ENCODE measurements around the gene GPATCH2.
A peak's percentile ranks its signal among the peaks of the same experiment; 100 is the strongest.
"Not testable (repeated sequence)": the region's sequence is repeated elsewhere in the genome, so short reads cannot be mapped to it uniquely, and the experiment has no call there.

The GPATCH2 gene

DNA sequence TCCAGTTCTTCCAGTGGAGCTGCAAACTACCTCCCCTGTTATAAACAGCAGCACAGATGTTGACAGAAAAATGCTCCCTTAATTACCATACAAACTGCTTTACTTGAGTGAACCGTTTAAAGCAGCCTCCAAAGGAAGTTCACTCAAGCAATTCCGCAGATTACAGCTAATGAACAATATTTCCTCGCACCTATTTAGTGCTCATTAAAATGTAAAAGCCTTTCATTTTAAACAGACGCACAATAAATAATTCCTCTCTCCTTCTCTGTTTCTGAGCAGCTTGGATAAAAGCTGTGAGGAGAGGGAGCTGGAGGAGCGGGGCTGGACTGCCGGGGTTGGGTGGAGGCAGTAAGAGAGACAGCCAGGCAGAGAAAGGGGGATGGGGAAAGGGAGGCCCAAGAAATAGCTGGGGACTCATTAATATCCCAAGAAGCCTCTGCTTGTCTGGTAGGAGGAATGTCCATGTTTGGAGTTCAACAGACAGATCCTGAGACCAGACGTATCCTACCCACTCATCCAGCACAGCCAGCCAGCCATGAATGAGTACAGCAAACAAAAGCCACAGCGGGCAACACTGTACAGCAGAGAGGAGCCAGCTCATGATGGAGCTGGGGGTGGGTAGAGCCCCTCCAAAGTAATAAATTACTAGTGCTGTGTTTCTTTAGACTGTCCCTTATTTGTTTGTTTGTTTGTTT lies 227.7 kb downstream of the GPATCH2 start:
- no peak overlapping the region for H3K27ac ChIP-seq
- no peak for TF ChIP-seq CTCF (conservative IDR thresholded peaks at IDR 0.05)
- no peak for TF ChIP-seq ZFX (IDR thresholded peaks at IDR 0.05)

GRCh38 chr1:217402301-217402700 lies 228.6 kb downstream of the GPATCH2 start:
- TF ChIP-seq CTCF (conservative IDR thresholded peaks at IDR 0.05) (no peak), ZFX (IDR thresholded peaks at IDR 0.05) (no peak)

GRCh38 chr1:217393896-217394295 lies 237.0 kb downstream of the GPATCH2 start:
- H3K27ac ChIP-seq, result no peak overlapping the region
- TF ChIP-seq ZFX (IDR thresholded peaks at IDR 0.05), result no peak
- peak; percentile 19; the same call in 1 of the 2 replicates for TF ChIP-seq CTCF (conservative IDR thresholded peaks at IDR 0.05)

More at GRCh38 chr1:217402301-217402700, 228.6 kb downstream of the GPATCH2 start:
- H3K27ac ChIP-seq, result no peak overlapping the region

- H3K27ac ChIP-seq, result no peak overlapping the region
- TF ChIP-seq ZFX (IDR thresholded peaks at IDR 0.05) (no peak), CTCF (conservative IDR thresholded peaks at IDR 0.05) (no peak)
Measured at GRCh38 chr1:217392441-217392840, 238.4 kb downstream of the GPATCH2 start.

GRCh38 chr1:217389895-217390294 lies 241.0 kb downstream of the GPATCH2 start:
- H3K27ac ChIP-seq, result no peak overlapping the region
- no peak for TF ChIP-seq CTCF (conservative IDR thresholded peaks at IDR 0.05)
- TF ChIP-seq ZFX (IDR thresholded peaks at IDR 0.05), result no peak

DNA sequence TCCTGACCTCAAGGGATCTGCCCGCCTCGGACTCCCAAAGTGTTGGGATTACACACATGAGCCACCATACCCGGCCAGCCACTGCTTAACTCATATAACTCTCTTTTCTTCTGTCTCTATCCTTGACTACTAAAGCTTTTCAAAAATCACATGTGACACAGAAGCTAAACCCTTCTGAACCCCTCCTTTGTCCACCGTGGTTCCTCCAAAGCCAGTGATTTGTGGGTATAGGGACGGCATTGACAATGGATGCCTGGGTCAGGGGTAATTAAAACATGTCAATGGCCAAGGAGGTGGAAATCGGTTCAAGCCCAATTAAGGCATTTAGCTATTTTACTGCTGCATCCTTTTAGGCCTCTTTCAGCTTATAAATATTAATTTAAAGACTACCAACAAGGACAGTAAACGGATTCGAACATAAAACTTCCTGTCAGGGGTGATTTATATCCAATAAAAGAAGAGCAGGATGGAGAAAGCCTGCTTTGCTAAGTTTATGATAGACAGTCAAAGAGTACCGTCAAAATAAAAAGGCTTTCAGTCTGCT lies 242.3 kb downstream of the GPATCH2 start:
- H3K27ac ChIP-seq, result no peak overlapping the region
- no peak for TF ChIP-seq ZFX (IDR thresholded peaks at IDR 0.05)

DNA sequence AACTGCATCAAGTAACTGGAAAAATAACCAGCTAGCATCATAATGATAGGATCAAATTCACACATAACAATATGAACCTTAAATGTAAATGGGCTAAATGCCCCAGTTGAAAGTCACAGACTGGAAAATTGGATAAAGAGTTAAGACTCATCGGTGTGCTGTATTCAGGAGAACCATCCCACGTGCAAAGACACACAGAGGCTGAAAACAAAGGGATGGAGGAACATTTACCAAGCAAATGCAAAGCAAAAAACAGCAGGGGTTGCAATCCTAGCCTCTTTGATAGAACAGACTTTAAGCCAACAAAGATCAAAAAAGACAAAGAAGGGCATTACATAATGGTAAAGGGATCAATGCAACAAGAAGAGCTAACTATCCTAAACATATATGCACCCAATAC lies 249.1 kb downstream of the GPATCH2 start:
- H3K27ac ChIP-seq, result not testable (repeated sequence)

- not testable (repeated sequence) for H3K27ac ChIP-seq
Measured at GRCh38 chr1:217379804-217380203, 251.1 kb downstream of the GPATCH2 start.

DNA sequence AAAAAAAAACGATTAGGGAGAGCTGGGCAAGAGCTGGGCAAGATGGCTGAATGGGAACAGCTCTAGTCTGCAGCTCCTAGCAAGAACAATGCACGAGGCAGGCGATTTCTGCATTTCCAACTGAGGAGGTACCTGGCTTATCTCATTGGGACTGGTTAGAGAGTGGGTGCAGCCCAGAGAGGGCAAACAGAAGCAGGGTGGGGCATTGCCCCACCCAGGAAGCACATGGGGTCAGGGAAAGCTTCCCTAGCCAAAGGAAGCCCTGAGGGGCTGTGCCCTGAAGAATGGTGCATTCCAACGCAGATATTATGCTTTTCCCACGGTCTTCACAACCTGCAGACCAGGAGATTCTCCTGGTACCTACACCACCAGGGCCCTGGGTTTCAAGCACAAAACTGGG lies 251.6 kb downstream of the GPATCH2 start:
- no peak overlapping the region for H3K27ac ChIP-seq
- TF ChIP-seq ZFX (IDR thresholded peaks at IDR 0.05) (no peak), CTCF (conservative IDR thresholded peaks at IDR 0.05) (no peak)

All from C4-2B (cell line).